PC-9 (cell line): ENCODE measurements around the gene ZNRF3.

ENCODE experiments used
- CTCF ChIP-seq: fragments of 200-600 bp; sonication (generic); conservative IDR thresholded peaks from 2 replicates; pipeline ENCODE4 v1.6.1; 2017; ENCODE audit warnings: mixed run types, antibody characterized with exemption, mild to moderate bottlenecking, moderate library complexity
- EZH2 ChIP-seq: fragments of 200-600 bp; sonication (generic); IDR thresholded peaks from 2 replicates; pipeline ENCODE4 v1.8.0; 2017; ENCODE audit warnings: antibody characterized with exemption, low read depth

- TF ChIP-seq CTCF (no peak), EZH2 (no peak)
These were observed 39.7 kb upstream of the ZNRF3 start for GRCh38 chr22:28843633-28844032.
